Cardiac fibroblast (primary cell): Measurements from ENCODE around the gene REXO1.

Experiments used
- DNase-seq, 2 donors: peaks; one replicate each; pipeline versions ENCODE4 v3.0.0 to v3.0.0-alpha.2; 2010; ENCODE audit warnings: low read depth in 2 of 2
- H3K4me3 ChIP-seq, 2 donors: replicated peaks in 1 of 2; 1 replicate in 1 of 2; 2 replicates in 1 of 2; pipeline ENCODE4 v1.5.1; 2011; ENCODE audit warnings: low read depth in 2 of 2, low read length in 2 of 2, mild to moderate bottlenecking in 2 of 2, moderate library complexity in 1 of 2
- CTCF ChIP-seq: IDR thresholded peaks from one replicate; pipeline ENCODE4 v1.5.1; 2011; ENCODE audit warnings: low read depth, mild to moderate bottlenecking, low read length, inconsistent platforms

REXO1 gene

DNA sequence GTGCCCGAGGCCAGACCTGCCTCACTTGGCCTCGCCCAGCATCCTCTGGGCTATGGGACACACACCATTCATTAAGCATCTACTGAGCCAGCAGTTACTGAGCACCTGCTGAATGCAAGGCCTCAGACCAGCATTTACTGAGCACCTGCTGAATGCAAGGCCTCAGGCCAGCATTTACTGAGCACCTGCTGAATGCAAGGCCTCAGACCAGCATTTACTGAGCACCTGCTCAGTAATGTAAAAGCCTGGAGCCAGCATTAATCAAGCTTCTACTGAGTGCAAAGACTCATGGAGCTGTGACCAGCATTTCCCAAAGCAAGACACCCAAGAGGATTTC, 39.9 kb downstream of the REXO1 start:
- H3K4me3 ChIP-seq, result no peak overlapping the region
- DNase-seq, result no peak
- no peak for TF ChIP-seq CTCF

- no peak overlapping the region for H3K4me3 ChIP-seq
- no peak for TF ChIP-seq CTCF
- no peak for DNase-seq
Observed at GRCh38 chr19:1807695-1808394, 40.4 kb downstream of the REXO1 start.

GRCh38 chr19:1807030-1807694, 41.1 kb downstream of the REXO1 start:
- no peak for TF ChIP-seq CTCF
- no peak for DNase-seq
- H3K4me3 ChIP-seq, result no peak overlapping the region

- TF ChIP-seq CTCF, result no peak
- H3K4me3 ChIP-seq, result no peak overlapping the region
- DNase-seq, result no peak
Observed at GRCh38 chr19:1806184-1807029, 41.9 kb downstream of the REXO1 start.

- TF ChIP-seq CTCF, result no peak
- DNase-seq, result no peak
- H3K4me3 ChIP-seq, result no peak overlapping the region
Observed at GRCh38 chr19:1805401-1806183, 42.7 kb downstream of the REXO1 start.

- H3K4me3 ChIP-seq, result no peak overlapping the region
- no peak for DNase-seq
- no peak for TF ChIP-seq CTCF
Observed at GRCh38 chr19:1804858-1805257, 43.4 kb downstream of the REXO1 start.
